HG03135 (cell line): ENCODE results near the gene RGS7BP.
"Not testable (repeated sequence)": the region's sequence is repeated elsewhere in the genome, so short reads cannot be mapped to it uniquely, and the experiment has no call there.

Source experiments
- ATAC-seq: cut with Tn5 transposase; IDR thresholded peaks from one replicate; pipeline ENCODE4 v1.9.1; 2021; ENCODE audit warnings: mild to moderate bottlenecking, moderate library complexity; ENCODE audit not compliant: unreplicated experiment

Gene RGS7BP

DNA sequence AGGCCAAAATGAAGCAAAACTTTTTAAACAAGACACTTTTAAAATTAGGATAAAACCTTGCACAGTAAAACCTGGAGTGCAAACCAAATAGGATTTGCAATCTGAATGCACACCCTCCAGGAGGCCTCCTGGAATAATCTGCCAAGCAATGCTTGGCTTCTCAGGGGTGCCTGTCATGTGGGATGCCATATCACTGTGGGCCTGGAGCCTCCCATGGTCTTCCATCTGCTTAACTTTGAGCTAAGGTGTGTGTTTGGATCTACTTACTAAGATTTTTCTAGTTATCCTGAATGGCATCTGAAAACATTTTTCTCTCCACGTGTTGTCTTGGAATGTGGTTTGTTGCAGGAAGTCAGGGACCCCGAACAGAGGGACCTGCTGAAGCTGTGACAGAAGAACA lies 52.1 kb downstream of the RGS7BP start:
- no peak for ATAC-seq

DNA sequence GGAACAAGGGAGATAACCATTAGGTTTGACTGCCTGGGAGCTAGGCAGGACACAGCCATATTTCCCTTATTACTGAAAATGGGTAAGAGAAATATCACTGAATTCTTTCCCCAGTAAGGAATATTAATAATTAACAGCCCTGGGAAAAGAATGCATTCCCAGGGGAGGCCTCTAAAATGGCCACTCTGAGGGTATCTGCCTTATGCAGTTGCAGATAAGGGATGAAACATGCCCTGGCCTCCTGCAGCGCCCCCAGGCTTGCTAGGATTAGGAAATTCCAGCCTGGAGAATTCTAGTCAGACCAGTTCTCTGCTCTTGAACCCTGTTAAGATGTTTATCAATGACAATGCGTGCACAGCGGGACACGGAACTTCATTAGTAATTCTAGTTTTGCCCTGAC lies 52.8 kb downstream of the RGS7BP start:
- ATAC-seq = not testable (repeated sequence)

DNA sequence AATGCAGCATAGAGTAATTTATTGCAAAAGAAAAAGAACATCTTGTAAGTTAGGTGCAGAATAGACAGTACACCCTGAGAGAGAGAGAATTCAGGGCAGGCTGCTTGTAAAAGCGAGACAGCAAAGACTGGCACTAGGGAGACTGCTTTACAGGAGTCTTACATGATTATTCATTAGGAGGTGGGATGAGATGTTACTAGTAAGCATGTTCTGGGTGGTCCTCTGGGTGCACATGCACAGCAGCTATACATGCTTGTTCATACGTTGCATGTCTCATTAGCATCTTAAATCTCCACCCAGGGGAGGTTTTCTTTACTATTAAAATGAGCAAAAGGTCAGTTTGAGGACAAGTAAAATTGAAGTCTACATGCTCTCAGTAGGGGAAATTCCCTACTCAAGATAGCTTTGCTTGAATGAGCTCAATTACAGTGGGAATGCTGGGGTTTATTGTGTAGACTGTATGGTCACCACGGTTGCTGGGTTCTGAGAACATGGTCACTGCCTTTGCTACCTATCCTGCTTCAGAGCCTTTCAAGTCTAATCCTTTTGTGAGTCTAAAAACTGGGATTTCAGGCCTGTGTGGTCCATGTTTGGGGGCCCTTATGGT lies 60.6 kb downstream of the RGS7BP start:
- no peak for ATAC-seq

DNA sequence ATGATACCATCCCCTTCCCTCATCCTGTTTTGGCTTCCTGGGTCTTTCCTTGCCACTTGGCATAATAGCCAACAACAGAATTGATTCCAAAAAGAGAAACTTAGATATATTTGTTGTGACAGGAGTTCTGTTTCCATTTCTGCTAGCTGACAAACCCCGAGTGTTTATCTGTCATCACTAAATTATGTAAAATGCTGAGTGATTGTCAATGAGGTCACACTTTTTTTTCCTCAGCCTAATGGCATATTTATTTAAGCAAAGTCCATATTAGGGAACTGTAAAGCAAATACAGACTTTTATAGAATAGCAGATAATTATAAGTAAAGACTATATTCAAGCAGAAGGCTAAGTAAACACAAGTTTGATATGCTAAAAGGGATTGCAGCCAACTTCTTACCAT lies 64.0 kb downstream of the RGS7BP start:
- ATAC-seq = no peak

DNA sequence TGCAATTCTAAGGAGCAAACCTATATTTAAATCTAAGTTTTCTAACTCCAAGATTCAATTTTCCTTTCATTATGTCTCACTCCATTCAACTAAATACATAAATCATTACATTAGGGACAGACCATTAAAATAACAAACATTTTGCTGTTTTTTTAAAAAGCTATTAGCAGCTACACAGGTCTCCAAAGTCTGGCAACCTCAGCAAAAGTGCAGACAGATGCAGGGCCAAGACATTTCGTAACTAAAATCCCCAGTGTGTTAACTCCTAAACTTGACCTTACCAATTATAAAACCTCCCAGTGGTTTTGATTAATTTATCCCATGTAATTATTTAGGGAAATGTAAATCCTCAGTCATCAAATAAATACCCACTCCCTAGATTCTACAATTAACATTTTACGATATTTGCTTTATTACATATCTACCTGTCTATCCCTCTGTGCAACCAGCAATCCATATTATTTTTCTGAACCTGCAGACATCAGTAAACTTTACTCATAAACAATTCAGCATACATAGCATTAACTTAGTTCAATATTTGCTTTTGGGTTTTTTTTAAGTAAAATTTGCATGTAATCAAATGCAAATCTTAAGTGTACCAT lies 64.7 kb downstream of the RGS7BP start:
- ATAC-seq = no peak

DNA sequence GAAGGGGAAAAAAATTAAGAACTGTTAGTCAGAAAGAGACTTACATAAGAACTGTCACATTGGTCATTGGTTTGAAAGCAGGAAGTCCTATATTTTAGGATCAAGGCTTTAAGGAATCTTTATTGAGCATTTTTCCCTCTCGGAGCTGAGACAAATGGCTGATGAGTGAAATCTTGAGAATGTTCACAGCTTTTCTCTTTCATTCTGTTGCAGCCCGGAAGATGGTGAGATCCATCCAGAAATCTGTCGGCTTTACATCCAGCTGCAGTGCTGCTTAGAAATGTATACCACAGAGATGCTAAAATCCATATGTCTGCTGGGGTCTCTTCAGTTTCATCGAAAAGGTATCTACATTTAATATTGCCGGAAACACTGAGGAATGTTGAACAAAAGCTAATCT lies 69.7 kb downstream of the RGS7BP start:
- no peak for ATAC-seq

DNA sequence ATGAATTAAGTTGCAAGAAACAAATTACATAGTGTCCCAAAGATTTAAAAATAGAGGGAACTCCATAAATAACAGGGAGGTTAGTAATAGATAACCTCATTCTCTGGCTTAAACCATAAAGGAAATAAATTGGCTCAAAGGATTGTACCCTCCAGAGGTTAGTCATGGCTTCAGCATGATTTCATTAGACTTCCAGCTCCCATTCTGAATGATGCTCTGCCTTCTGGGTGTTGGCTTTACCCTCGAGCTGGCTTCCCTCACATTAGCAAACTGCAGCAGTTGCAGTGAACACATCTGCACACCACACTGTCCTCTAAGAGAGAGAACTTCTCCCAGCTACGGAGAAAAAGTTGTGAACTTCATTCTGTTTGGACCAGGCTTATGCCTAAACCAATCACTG lies 70.4 kb downstream of the RGS7BP start:
- ATAC-seq = no peak

DNA sequence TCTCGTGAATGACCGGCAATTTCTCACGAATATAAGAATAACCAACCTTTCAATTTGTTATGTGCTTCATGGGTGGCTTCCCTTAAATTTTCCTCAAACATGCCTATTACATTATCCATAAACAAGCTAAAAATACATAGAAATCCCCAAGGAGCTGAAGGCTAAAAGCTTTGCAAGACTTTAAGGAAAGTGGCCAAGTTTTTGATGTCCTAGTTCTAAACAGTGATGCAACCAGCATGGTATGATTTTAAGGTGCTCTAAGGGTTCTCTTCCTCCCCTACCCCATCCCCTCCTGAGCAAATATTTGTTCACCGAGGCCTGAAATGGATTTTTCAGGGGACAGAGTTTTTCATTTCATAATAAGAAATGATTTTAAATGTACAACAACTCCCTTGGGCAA lies 79.8 kb downstream of the RGS7BP start:
- no peak for ATAC-seq

DNA sequence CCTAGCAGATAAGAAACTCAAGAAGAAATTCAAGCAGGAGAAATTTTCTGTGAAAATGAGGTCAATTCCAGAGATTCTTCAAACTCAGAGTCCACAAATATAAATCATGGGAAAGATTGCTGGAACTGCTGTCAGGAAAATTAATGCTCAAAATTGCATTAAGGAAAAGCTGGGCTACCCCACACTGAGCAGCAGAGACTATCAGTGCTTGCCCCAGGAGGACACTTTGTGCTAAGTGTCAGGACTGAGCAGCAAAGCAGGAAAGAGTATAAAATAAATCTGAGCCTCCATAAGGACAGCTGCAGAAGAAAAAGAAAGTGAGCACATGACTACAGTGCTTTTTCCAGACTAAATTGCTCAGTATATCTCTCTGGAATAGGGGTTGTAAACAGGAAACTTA lies 81.6 kb downstream of the RGS7BP start:
- ATAC-seq = no peak

DNA sequence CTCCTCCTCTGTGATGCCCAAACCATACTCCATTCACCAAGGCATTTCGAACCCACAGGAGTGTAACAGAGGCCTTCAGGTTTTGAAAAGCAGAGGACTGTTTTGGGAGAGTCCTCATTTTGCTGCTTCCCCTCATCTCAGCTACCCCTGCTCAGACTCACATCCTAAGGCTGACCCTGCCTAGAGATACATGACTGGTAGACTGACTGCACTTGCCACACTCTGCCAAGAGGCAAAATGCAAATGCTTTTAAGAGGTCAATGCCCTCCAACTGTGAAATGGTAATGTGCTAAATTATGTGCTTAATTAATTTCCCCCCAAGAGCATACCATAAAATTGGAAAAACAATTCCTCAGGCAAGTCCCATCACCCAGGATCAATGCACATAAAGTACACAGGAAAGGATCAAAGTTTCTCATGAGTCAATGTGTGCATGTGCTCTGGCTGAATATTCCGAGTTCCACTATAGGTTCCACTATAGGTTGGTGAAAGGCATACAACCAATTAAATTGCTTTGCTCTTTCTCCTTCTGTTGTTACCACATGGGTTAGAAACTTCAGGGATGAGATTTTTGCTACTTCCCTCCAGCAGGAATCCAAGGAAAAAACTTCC lies 87.0 kb downstream of the RGS7BP start:
- ATAC-seq = no peak

DNA sequence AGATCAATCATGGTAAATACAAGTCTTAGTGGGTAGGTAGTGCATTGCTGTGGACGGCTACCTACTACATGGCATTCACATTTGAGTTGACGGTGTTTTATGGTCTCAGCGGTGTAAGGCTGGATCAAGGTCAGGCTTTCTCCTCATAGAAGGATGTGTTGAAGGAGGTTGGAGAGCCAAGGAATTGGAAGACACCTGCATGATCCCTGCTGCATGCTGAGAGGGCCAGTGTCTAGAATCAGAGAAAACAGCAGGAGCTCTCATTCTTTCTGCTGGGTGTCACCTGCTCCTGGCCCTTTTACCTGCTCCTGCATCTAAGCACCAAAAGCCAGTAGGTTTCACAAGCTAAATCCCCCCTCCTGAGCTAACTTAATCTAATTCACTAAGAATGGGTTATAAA lies 88.2 kb downstream of the RGS7BP start:
- no peak for ATAC-seq

DNA sequence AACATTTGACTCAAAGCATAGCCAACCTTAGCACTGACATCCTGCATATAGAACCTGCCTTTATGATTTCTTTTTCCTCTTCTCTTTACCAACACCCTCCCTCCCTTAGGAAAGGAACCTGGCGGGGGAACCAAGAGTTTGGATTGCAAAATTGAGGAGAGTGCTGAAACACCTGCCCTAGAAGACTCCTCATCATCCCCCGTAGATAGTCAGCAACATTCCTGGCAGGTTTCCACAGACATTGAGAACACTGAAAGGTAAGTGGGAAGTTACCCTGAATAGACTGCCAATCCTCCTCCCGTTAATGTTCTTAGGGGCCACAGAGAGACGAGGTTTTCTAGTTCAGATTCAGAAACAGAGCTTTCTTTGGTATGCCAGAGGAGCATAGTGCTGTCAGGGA lies 88.8 kb downstream of the RGS7BP start:
- no peak for ATAC-seq

DNA sequence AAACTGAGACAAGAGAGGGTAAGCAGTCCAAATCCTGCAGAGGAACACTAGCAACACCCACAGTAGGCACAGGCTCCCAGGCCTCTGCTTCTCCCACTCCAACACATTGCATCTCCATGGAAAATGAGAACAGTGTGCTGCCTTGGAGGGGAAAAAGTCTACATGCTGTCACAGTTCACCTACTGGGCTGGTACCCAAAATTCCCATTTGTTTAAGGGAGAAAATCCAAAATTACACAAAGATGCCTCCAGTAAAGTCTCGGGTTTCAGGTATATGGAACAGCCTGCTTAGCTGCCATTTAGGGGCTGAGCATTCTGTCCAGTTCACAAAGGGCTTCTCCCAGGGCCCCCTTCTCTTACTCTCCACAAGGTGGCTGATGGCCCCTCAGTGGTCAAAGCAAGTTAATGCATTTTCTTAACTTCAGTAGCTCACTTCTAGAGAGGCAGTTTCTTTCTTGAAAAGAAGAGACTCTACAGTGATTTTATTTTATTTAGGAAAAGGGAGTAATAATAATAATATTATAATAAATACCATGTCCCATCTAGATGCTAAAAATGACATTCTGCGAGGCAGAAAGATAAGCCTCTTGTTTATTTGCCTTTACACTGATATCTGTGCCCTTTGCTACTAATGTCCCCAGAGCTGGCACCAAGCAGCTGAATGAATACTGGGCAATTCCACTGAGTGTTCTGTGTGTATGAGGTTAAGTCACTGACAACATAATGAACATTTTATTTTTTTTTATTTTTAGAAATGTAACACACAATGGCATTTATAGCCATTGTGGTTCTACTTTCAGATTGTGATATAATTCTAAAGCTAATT lies 89.4 kb downstream of the RGS7BP start:
- no peak for ATAC-seq

DNA sequence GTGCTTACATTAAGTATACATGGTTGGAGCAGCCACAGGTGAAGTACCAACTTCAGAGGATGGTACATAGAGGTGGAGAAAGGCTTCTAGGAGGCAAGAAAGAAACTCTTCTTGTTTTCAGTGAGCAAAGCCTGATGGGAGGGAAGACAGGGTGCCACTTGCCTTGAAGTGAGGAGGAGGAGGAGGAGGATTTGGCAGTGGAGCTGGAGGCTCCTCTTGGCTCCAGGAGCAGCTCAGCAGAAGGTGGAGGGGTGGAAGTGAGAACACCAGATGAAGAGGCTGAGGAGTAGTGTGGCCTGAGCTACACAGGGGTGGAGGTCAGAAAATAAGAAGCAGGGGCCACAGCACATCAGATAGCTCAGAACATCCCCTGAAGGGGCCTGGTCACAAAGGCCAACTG lies 93.4 kb downstream of the RGS7BP start:
- ATAC-seq = no peak

DNA sequence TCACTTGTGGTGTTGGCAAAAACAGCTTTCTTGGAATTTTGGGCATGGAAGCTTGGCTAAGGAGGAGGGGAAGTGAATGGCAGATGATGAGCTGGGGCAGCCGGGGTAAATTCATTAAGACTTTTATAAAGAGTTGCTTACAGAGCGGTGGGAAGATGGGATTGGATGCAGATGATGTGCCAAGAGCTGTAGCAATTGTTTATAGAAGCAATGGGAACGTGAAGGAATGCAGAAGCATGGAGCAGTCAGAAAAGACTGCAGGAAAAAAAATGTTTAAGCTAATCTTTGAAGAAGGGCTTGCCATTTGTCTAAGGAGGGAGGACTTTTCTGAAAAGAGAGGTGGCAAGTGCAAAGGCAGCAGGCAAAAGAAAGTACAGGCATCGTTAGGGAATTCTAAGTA lies 97.9 kb downstream of the RGS7BP start:
- ATAC-seq = no peak

DNA sequence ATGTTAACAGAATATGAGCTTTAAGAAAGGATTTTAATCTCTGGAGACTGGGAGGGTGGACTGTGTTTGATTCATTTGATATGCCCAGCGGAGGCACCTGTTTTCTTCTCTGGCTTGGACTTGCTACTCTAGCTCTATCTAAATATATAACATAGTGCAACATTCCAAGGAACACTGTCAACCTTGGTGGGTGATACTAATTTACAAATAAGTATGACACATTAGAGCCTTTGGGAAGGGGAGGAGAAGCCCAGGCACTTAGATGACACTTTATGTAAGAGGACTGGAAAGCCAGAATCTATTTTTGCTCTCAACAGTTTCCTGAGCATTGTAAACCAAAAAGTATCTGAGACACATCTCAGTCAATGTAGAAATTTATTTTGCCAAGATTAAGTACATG lies 101.1 kb downstream of the RGS7BP start:
- no peak for ATAC-seq

DNA sequence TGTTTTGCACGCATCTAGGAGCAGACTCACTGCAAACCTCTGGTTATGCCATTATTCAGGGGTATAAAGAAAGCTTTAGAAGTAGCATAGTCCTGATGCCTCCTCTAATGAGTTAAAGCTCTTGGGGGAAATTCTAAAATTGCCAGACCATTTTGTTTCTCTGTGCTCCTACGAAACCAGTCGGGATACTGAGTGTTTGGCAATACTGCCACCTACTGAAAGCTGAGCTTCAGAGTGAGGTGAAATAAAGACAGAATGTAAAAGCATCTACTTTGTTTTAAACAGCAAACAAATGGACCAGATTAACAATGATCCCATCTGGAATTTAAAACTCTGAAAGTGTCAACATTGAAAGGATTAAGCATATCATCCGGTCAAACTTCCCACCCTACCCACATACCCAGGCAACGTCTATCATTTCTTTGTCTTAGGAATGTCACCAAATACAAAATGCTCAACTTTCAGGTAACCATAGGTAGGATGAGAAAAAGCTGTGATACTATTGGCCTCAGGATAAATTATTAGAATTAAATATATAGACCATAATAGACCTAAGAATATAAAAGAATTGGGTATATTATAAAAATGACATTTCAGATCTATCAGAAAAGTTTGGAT lies 106.6 kb downstream of the RGS7BP start:
- no peak for ATAC-seq

DNA sequence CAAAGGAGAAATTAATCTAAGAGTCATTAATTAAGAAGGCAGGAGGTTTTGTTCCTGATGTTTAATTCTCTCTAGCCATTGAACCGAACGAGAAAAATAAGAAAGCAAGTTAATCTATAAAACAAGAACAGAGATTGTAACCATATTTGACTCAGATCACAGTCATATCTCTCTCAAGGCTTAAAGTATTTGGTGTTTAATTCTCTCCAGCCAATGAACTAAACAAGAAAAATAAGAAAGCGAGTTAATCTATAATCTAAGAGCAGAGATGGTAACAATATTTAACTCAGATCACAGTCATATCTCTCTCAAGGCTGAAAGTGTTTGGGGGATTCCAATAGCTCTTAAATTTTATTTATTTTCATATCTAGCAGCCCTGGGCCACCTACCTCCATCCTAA lies 110.1 kb downstream of the RGS7BP start:
- ATAC-seq = peak; percentile 77

DNA sequence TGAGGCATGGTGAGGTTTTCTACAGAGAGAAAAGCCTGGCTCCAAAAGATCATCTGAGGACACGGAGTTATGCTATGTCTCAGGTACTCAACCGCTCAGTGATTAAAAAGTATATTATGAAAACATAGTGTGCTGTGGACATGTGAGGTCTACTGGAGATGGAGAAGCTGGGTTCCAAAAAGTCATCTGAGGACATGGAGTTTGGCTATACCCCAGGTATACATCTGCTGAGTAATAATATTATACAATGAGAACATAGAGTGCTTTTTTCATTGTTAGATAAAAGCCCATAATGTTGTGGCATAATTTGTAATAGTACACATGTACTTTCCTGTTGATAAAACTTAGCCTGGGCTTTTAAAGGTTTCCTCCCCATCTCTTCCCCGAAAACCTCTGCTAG lies 113.8 kb downstream of the RGS7BP start:
- no peak for ATAC-seq

DNA sequence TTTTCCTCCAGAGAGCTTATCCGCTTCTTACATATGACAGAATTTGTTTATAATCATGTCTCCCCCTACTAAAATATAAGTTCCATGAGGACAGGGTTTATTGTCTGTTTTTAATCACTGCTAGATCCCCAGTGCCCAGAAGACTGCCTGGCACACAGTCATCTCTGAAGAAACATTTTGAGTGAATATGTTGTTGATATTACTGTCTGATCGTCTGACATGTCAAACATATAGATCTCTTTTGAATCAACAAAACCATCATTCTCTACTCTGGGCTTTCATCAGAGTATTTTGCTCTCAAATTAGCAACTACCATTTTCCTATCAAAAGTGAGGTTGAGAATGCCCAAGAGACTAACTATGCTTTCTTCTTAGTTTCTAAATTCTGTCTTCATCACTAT lies 117.2 kb downstream of the RGS7BP start:
- ATAC-seq = no peak

DNA sequence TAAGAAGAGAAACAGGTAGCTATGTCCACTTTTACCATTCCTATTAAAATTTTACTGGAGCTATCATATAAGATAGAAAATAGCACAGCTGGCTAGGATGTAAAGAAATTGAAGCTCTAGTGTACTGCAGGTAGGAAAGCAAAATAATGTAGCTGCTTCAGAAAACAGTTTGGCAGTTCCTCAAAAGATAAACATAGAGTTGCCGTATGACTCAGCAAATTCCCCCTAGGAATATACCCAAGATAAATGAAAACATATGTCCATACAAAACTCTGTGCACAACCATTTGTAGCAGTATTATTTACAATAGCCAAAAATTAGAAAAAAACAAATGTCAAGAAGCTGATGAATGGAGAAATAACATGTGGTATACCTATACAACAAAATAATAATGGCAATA lies 119.9 kb downstream of the RGS7BP start:
- no peak for ATAC-seq

DNA sequence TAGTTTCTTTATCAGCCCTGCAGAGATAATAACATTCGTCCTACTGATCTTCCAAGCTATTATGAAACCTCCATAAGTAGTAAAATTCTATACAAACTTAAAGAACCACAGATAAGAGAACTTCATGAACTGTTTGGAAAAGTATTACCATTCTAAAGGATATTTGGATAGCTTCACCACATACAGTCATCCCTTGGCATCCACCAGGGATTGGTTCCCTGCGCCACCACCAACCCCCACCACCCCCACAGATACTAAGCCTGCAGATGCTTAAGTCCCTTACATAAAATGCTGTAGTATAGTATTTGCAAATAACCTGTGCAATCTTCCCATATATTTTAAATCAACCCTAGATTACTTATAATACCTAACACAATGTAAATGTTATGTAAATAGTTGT lies 123.1 kb downstream of the RGS7BP start:
- ATAC-seq = no peak
